Activated B cell treated with CpG ODN at 0.5 μM for 24 hours (primary cell): Measurements from ENCODE around the gene RPGR. TPM values are rescaled to one million over a fixed set of nuclear protein-coding genes. Genes with fewer than 3 reads are reported as not detected.

Source experiments
- ATAC-seq: fragments of 200-7000 bp; cut with Tn5 transposase; one replicate; pipeline ENCODE4 v1.10.0; 2021; ENCODE audit warnings: low read depth, mild to moderate bottlenecking, moderate library complexity
- CTCF ChIA-PET: fragments of 350-600 bp; sonication (Branson Sonifier 250); formaldehyde crosslinking; loops from one replicate; lab custom pipeline; 2021; ENCODE audit warnings: antibody characterized with exemption; lab: Charles Lee
- POLR2A ChIA-PET: fragments of 350-600 bp; sonication (Branson Sonifier 250); formaldehyde crosslinking; loops from one replicate; lab custom pipeline; 2021; ENCODE audit warnings: antibody characterized with exemption; lab: Charles Lee
- DNase-seq: peaks from one replicate; pipeline ENCODE4 v3.0.0; 2022
- H3K27ac Mint-ChIP-seq: one replicate; pipeline ENCODE4 v1.8.0; 2020; ENCODE audit warnings: mixed read lengths
- H3K27me3 Mint-ChIP-seq: one replicate; pipeline ENCODE4 v1.8.0; 2021; ENCODE audit warnings: mixed read lengths
- H3K36me3 Mint-ChIP-seq: one replicate; pipeline ENCODE4 v1.8.0; 2021; ENCODE audit warnings: low read depth, mixed read lengths
- H3K4me1 Mint-ChIP-seq: one replicate; pipeline ENCODE4 v1.8.0; 2021; ENCODE audit warnings: mixed read lengths
- H3K4me3 Mint-ChIP-seq: one replicate; pipeline ENCODE4 v1.8.0; 2020; ENCODE audit warnings: mild to moderate bottlenecking, mixed read lengths
- H3K9me3 Mint-ChIP-seq: one replicate; pipeline ENCODE4 v1.8.0; 2020; ENCODE audit warnings: mixed read lengths
- intact Hi-C: fragments of 100-400 bp; cut with micrococcal nuclease; formaldehyde crosslinking; loops from one replicate; pipeline ENCODE4 v1.15.1; 2024
- total RNA-seq: library from RNA; stranded (reverse); gene quantifications from 2 replicates; pipeline ENCODE4 v1.2.3, GENCODE V29; 2022
- TF ChIP-seq, protein P1 (sequence below): fragments of 200-600 bp; IDR thresholded peaks from one replicate; pipeline ENCODE4 v1.8.0; 2022; ENCODE audit warnings: antibody characterized with exemption, mild to moderate bottlenecking

RPGR gene
- total RNA-seq, 1 donor from 2014 or later: 12.4 TPM

DNA sequence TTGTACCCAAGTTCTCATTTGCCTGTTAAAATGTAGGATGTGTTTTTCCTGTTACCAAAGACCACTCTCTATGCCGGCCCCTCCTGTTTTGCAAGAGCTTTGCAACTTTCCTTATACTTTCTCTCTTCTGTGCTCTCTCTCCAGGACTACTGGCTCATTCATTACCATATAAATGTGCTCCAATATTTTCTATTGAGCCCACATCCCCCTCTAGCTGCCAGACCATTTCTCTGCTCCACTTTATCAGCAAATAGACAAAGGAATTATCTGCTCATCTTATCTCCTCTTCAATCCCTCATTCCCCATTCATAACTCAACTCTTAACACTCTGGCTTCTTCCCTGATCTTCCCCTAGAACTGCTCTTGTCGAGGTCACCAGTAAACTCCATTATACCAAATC, 33.6 kb downstream of the RPGR start:
- peaks cover 12% of the 10 kb centered on the region for H3K36me3 Mint-ChIP-seq
- H3K4me3 Mint-ChIP-seq: no peak overlapping the region
- no peaks in the 10 kb centered on the region for H3K27me3 Mint-ChIP-seq
- DNase-seq: no peak
- no peaks in the 10 kb centered on the region for H3K4me1 Mint-ChIP-seq
- ATAC-seq: no peak
- TF ChIP-seq, protein P1, sequence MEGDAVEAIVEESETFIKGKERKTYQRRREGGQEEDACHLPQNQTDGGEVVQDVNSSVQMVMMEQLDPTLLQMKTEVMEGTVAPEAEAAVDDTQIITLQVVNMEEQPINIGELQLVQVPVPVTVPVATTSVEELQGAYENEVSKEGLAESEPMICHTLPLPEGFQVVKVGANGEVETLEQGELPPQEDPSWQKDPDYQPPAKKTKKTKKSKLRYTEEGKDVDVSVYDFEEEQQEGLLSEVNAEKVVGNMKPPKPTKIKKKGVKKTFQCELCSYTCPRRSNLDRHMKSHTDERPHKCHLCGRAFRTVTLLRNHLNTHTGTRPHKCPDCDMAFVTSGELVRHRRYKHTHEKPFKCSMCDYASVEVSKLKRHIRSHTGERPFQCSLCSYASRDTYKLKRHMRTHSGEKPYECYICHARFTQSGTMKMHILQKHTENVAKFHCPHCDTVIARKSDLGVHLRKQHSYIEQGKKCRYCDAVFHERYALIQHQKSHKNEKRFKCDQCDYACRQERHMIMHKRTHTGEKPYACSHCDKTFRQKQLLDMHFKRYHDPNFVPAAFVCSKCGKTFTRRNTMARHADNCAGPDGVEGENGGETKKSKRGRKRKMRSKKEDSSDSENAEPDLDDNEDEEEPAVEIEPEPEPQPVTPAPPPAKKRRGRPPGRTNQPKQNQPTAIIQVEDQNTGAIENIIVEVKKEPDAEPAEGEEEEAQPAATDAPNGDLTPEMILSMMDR: no peak
- intact Hi-C loops: no loop called here
- CTCF ChIA-PET: no interaction called here
- no peak overlapping the region for H3K27ac Mint-ChIP-seq
- no peaks in the 10 kb centered on the region for H3K9me3 Mint-ChIP-seq
- POLR2A ChIA-PET: no interaction called here

DNA sequence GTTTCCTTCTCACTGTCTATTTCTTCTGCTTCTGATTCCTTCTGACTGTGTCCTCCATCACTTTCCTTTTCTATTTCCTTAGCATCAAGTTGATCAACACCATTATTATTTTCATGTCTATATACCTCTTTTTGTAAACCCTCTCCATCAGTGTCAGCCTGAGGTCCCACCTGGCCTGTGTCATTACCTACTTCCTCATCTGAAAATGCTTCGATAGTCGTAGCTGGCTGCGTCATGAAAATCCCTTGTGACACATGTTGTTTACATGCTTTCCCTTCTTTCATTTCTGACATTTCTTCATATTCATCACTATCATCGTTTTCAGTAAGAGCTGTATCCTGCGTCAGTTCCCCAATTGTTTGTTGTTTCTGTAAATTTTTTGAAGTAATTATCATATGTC, 39.6 kb downstream of the RPGR start:
- TF ChIP-seq, protein P1: no peak
- H3K4me1 Mint-ChIP-seq: peaks cover 14% of the 10 kb centered on the region
- peak overlapping the region; percentile 75 for H3K27ac Mint-ChIP-seq
- peaks cover 16% of the 10 kb centered on the region for H3K36me3 Mint-ChIP-seq
- no peaks in the 10 kb centered on the region for H3K27me3 Mint-ChIP-seq
- ChIA-PET POLR2A (no interaction called here), CTCF (no interaction called here)
- no peaks in the 10 kb centered on the region for H3K9me3 Mint-ChIP-seq
- no peak for DNase-seq
- peak; percentile 57 for ATAC-seq
- peak overlapping the region; percentile 21 for H3K4me3 Mint-ChIP-seq
- intact Hi-C loops: no loop called here

- peaks cover 11% of the 10 kb centered on the region for H3K36me3 Mint-ChIP-seq
- no peaks in the 10 kb centered on the region for H3K27me3 Mint-ChIP-seq
- no peak overlapping the region for H3K4me3 Mint-ChIP-seq
- POLR2A ChIA-PET: no interaction called here
- no peaks in the 10 kb centered on the region for H3K9me3 Mint-ChIP-seq
- TF ChIP-seq, protein P1: no peak
- ATAC-seq (no peak), DNase-seq (no peak)
- H3K4me1 Mint-ChIP-seq: peaks cover 14% of the 10 kb centered on the region
- H3K27ac Mint-ChIP-seq: no peak overlapping the region
- CTCF ChIA-PET: no interaction called here
- intact Hi-C loops: no loop called here
These were observed 41.7 kb downstream of the RPGR start for GRCh38 chrX:38285649-38286048.

- ChIA-PET CTCF (no interaction called here), POLR2A (no interaction called here)
- no peak for ATAC-seq
These were observed 45.3 kb downstream of the RPGR start for GRCh38 chrX:38282049-38282448.

GRCh38 chrX:38279188-38279587, 48.1 kb downstream of the RPGR start:
- DNase-seq (no peak), ATAC-seq (no peak)
- ChIA-PET CTCF (no interaction called here), POLR2A (no interaction called here)
- H3K27ac Mint-ChIP-seq: no peak overlapping the region
- H3K4me3 Mint-ChIP-seq: no peak overlapping the region
- no peaks in the 10 kb centered on the region for H3K9me3 Mint-ChIP-seq
- intact Hi-C loops: no loop called here
- peaks cover 7% of the 10 kb centered on the region for H3K4me1 Mint-ChIP-seq
- peaks cover 3% of the 10 kb centered on the region for H3K36me3 Mint-ChIP-seq
- TF ChIP-seq, protein P1: no peak
- H3K27me3 Mint-ChIP-seq: no peaks in the 10 kb centered on the region

More at GRCh38 chrX:38282049-38282448, 45.3 kb downstream of the RPGR start:
- Mint-ChIP-seq H3K36me3 (peaks cover 3% of the 10 kb centered on the region), H3K27me3 (no peaks in the 10 kb centered on the region), H3K9me3 (no peaks in the 10 kb centered on the region), H3K27ac (no peak overlapping the region), H3K4me1 (peaks cover under 1% of the 10 kb centered on the region), H3K4me3 (no peak overlapping the region)
- intact Hi-C loops: no loop called here
- TF ChIP-seq, protein P1: no peak
- DNase-seq: no peak
